ENCODE data around the gene GABRA6. TPM values are rescaled to one million over a fixed set of nuclear protein-coding genes. Genes with fewer than 3 reads are reported as not detected.

The GABRA6 gene
- total and polyA plus RNA-seq, 2 experiments from 2014 or later: not detected

DNA sequence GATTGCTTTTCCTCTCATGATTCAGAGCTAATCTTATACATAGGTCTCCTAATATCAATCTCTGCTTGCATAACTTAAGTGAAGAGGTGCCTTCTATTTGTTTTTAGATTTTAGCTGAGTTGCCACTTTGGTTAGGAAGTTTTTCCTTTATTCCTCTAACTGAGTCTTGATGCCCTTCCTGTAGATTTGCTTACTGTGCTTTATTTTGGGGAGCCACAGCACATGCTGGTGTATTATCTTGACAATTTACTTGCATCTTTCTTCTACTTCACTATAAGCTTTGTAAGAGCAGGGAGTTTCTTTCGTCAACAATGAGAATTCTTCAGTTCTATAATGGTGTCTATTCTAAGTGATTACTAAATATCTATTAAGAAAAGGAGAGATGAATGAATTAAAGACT, 54.9 kb downstream of the GABRA6 start:
- Histone ChIP-seq H2AFZ (peak overlapping the region; percentile 60), H3K79me2 (replicated peaks; ENCODE audit: insufficient read depth) (no peaks in the 10 kb centered on the region), H3F3A (replicated peaks; ENCODE audit: low read depth) (no peaks in the 10 kb centered on the region), H3K9me2 (ENCODE audit: insufficient read depth) (0 out of 2 replicates have a peak, but pooled peaks cover 8% of the 10 kb centered on the region), H3K4me3 (no peak overlapping the region), H3K4me1 (ENCODE audit: insufficient read depth) (no peaks in the 10 kb centered on the region), H4K20me1 (replicated peaks; ENCODE audit: insufficient read depth) (no peaks in the 10 kb centered on the region; the same call in 1 of the 2 replicates), H3K27me3 (ENCODE audit: insufficient read depth) (no peaks in the 10 kb centered on the region), H3K4me2 (no peak overlapping the region), H3K36me3 (ENCODE audit: insufficient read depth) (no peaks in the 10 kb centered on the region), H3K27ac (ENCODE audit: low read depth) (no peak overlapping the region)
- no peaks in the 10 kb centered on the region for H3K27me3 Mint-ChIP-seq (ENCODE audit: insufficient read depth, low read depth, poor library complexity)
- no peak overlapping the region for H3K27ac Mint-ChIP-seq
- H3K4me1 Mint-ChIP-seq: no peaks in the 10 kb centered on the region
- H3K9me3 Mint-ChIP-seq: no peaks in the 10 kb centered on the region; the same call in 2 of the 3 replicates
- no peak for ATAC-seq
- H3K4me3 Mint-ChIP-seq: no peak overlapping the region
- TF ChIP-seq, protein P1, sequence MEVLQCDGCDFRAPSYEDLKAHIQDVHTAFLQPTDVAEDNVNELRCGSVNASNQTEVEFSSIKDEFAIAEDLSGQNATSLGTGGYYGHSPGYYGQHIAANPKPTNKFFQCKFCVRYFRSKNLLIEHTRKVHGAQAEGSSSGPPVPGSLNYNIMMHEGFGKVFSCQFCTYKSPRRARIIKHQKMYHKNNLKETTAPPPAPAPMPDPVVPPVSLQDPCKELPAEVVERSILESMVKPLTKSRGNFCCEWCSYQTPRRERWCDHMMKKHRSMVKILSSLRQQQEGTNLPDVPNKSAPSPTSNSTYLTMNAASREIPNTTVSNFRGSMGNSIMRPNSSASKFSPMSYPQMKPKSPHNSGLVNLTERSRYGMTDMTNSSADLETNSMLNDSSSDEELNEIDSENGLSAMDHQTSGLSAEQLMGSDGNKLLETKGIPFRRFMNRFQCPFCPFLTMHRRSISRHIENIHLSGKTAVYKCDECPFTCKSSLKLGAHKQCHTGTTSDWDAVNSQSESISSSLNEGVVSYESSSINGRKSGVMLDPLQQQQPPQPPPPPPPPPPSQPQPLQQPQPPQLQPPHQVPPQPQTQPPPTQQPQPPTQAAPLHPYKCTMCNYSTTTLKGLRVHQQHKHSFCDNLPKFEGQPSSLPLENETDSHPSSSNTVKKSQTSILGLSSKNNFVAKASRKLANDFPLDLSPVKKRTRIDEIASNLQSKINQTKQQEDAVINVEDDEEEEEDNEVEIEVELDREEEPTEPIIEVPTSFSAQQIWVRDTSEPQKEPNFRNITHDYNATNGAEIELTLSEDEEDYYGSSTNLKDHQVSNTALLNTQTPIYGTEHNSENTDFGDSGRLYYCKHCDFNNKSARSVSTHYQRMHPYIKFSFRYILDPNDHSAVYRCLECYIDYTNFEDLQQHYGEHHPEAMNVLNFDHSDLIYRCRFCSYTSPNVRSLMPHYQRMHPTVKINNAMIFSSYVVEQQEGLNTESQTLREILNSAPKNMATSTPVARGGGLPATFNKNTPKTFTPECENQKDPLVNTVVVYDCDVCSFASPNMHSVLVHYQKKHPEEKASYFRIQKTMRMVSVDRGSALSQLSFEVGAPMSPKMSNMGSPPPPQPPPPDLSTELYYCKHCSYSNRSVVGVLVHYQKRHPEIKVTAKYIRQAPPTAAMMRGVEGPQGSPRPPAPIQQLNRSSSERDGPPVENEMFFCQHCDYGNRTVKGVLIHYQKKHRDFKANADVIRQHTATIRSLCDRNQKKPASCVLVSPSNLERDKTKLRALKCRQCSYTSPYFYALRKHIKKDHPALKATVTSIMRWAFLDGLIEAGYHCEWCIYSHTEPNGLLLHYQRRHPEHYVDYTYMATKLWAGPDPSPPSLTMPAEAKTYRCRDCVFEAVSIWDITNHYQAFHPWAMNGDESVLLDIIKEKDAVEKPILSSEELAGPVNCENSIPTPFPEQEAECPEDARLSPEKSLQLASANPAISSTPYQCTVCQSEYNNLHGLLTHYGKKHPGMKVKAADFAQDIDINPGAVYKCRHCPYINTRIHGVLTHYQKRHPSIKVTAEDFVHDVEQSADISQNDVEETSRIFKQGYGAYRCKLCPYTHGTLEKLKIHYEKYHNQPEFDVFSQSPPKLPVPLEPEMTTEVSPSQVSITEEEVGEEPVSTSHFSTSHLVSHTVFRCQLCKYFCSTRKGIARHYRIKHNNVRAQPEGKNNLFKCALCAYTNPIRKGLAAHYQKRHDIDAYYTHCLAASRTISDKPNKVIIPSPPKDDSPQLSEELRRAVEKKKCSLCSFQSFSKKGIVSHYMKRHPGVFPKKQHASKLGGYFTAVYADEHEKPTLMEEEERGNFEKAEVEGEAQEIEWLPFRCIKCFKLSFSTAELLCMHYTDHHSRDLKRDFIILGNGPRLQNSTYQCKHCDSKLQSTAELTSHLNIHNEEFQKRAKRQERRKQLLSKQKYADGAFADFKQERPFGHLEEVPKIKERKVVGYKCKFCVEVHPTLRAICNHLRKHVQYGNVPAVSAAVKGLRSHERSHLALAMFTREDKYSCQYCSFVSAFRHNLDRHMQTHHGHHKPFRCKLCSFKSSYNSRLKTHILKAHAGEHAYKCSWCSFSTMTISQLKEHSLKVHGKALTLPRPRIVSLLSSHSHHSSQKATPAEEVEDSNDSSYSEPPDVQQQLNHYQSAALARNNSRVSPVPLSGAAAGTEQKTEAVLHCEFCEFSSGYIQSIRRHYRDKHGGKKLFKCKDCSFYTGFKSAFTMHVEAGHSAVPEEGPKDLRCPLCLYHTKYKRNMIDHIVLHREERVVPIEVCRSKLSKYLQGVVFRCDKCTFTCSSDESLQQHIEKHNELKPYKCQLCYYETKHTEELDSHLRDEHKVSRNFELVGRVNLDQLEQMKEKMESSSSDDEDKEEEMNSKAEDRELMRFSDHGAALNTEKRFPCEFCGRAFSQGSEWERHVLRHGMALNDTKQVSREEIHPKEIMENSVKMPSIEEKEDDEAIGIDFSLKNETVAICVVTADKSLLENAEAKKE (CRISPR knock-in tag; IDR thresholded peaks at IDR 0.05): no peak
- TF ChIP-seq, protein P2, sequence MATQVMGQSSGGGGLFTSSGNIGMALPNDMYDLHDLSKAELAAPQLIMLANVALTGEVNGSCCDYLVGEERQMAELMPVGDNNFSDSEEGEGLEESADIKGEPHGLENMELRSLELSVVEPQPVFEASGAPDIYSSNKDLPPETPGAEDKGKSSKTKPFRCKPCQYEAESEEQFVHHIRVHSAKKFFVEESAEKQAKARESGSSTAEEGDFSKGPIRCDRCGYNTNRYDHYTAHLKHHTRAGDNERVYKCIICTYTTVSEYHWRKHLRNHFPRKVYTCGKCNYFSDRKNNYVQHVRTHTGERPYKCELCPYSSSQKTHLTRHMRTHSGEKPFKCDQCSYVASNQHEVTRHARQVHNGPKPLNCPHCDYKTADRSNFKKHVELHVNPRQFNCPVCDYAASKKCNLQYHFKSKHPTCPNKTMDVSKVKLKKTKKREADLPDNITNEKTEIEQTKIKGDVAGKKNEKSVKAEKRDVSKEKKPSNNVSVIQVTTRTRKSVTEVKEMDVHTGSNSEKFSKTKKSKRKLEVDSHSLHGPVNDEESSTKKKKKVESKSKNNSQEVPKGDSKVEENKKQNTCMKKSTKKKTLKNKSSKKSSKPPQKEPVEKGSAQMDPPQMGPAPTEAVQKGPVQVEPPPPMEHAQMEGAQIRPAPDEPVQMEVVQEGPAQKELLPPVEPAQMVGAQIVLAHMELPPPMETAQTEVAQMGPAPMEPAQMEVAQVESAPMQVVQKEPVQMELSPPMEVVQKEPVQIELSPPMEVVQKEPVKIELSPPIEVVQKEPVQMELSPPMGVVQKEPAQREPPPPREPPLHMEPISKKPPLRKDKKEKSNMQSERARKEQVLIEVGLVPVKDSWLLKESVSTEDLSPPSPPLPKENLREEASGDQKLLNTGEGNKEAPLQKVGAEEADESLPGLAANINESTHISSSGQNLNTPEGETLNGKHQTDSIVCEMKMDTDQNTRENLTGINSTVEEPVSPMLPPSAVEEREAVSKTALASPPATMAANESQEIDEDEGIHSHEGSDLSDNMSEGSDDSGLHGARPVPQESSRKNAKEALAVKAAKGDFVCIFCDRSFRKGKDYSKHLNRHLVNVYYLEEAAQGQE (IDR thresholded peaks at IDR 0.05; ENCODE audit: unreplicated experiment): no peak
- no peak for TF ChIP-seq ZNF331 (CRISPR knock-in tag; IDR thresholded peaks at IDR 0.05; ENCODE audit: low read depth)
- no peak for TF ChIP-seq EZH2 (IDR thresholded peaks at IDR 0.05; ENCODE audit: low read depth, unreplicated experiment)
- no peak for TF ChIP-seq JUNB (IDR thresholded peaks at IDR 0.05; ENCODE audit: unreplicated experiment)
- TF ChIP-seq, protein P3, sequence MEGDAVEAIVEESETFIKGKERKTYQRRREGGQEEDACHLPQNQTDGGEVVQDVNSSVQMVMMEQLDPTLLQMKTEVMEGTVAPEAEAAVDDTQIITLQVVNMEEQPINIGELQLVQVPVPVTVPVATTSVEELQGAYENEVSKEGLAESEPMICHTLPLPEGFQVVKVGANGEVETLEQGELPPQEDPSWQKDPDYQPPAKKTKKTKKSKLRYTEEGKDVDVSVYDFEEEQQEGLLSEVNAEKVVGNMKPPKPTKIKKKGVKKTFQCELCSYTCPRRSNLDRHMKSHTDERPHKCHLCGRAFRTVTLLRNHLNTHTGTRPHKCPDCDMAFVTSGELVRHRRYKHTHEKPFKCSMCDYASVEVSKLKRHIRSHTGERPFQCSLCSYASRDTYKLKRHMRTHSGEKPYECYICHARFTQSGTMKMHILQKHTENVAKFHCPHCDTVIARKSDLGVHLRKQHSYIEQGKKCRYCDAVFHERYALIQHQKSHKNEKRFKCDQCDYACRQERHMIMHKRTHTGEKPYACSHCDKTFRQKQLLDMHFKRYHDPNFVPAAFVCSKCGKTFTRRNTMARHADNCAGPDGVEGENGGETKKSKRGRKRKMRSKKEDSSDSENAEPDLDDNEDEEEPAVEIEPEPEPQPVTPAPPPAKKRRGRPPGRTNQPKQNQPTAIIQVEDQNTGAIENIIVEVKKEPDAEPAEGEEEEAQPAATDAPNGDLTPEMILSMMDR (conservative IDR thresholded peaks at IDR 0.05; ENCODE audit: low read depth in 2 of 2): no peak
- TF ChIP-seq CREB1 (CRISPR knock-in tag; IDR thresholded peaks at IDR 0.05; ENCODE audit: low read depth): no peak
- TF ChIP-seq NANOG (IDR thresholded peaks at IDR 0.05; ENCODE audit: borderline replicate concordance): no peak
- no peak for TF ChIP-seq POLR2AphosphoS5 (IDR thresholded peaks at IDR 0.05; ENCODE audit: low read depth)
- no peak for TF ChIP-seq STAT1 (IDR thresholded peaks at IDR 0.05; ENCODE audit: unreplicated experiment)
- TF ChIP-seq, protein P4, sequence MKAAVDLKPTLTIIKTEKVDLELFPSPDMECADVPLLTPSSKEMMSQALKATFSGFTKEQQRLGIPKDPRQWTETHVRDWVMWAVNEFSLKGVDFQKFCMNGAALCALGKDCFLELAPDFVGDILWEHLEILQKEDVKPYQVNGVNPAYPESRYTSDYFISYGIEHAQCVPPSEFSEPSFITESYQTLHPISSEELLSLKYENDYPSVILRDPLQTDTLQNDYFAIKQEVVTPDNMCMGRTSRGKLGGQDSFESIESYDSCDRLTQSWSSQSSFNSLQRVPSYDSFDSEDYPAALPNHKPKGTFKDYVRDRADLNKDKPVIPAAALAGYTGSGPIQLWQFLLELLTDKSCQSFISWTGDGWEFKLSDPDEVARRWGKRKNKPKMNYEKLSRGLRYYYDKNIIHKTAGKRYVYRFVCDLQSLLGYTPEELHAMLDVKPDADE (IDR thresholded peaks at IDR 0.05): no peak
- no peak for TF ChIP-seq ZNF114 (CRISPR knock-in tag; IDR thresholded peaks at IDR 0.05)
- no peak for TF ChIP-seq EZH2phosphoT487 (IDR thresholded peaks at IDR 0.05; ENCODE audit: unreplicated experiment)
- DNase-seq (ENCODE audit: low spot score): no peak
- no peaks in the 10 kb centered on the region for H3K36me3 Mint-ChIP-seq (ENCODE audit: low read depth)

Data from GM23338 (cell line).